H9 (cell line): Measurements from ENCODE around the gene TMEM213. TPM values are rescaled to one million over a fixed set of nuclear protein-coding genes. Genes with fewer than 3 reads are reported as not detected.

Source experiments
- DNase-seq: peaks from one replicate; pipeline ENCODE4 v3.0.0-alpha.2; 2017
- H2AFZ ChIP-seq: one replicate; pipeline ENCODE4 v1.6.1; 2013; ENCODE audit warnings: mild to moderate bottlenecking, low read length, control low read depth, moderate library complexity
- H2AK5ac ChIP-seq: 2 replicates; pipeline ENCODE4 v1.6.1; 2013; ENCODE audit warnings: low read length, control low read depth, mixed read lengths; ENCODE audit not compliant: insufficient read length
- H2BK120ac ChIP-seq: one replicate; pipeline ENCODE4 v1.6.1; 2013; ENCODE audit warnings: low read depth, mild to moderate bottlenecking, low read length, control low read depth, inconsistent platforms; ENCODE audit not compliant: poor library complexity, severe bottlenecking
- H2BK12ac ChIP-seq: 2 replicates; pipeline ENCODE4 v1.6.1; 2013; ENCODE audit warnings: low read length, control low read depth, mixed read lengths, low read depth; ENCODE audit not compliant: insufficient read length
- H2BK15ac ChIP-seq: 2 replicates; pipeline ENCODE4 v1.6.1; 2013; ENCODE audit warnings: low read depth, low read length, control low read depth
- H2BK20ac ChIP-seq: one replicate; pipeline ENCODE4 v1.6.1; 2013; ENCODE audit warnings: low read depth, mild to moderate bottlenecking, low read length, control low read depth, inconsistent platforms; ENCODE audit not compliant: poor library complexity, severe bottlenecking
- H2BK5ac ChIP-seq: 2 replicates; pipeline ENCODE4 v1.6.1; 2013; ENCODE audit warnings: low read length, control low read depth, mixed read lengths; ENCODE audit not compliant: insufficient read length
- H3K14ac ChIP-seq: 2 replicates; pipeline ENCODE4 v1.6.1; 2013; ENCODE audit warnings: low read length, control low read depth; ENCODE audit not compliant: insufficient read depth
- H3K18ac ChIP-seq: 2 replicates; pipeline ENCODE4 v1.6.1; 2013; ENCODE audit warnings: low read depth, mild to moderate bottlenecking, mixed read lengths, low read length, control low read depth; ENCODE audit not compliant: insufficient read length
- H3K23ac ChIP-seq: 2 replicates; pipeline ENCODE4 v1.6.1; 2013; ENCODE audit warnings: low read length, control low read depth, mixed read lengths, low read depth; ENCODE audit not compliant: insufficient read length
- H3K23me2 ChIP-seq: 2 replicates; pipeline ENCODE4 v1.6.1; 2013; ENCODE audit warnings: low read depth, mild to moderate bottlenecking, mixed read lengths, low read length, control low read depth; ENCODE audit not compliant: insufficient read length, poor library complexity, severe bottlenecking
- H3K27ac ChIP-seq: 2 replicates; pipeline ENCODE4 v1.5.1; 2013; ENCODE audit warnings: low read length, control low read depth, mixed read lengths, low read depth; ENCODE audit not compliant: insufficient read length
- H3K27me3 ChIP-seq: 2 replicates; pipeline ENCODE4 v1.6.1; 2013; ENCODE audit warnings: low read length, control low read depth, inconsistent platforms; ENCODE audit not compliant: insufficient read depth
- H3K4ac ChIP-seq: 2 replicates; pipeline ENCODE4 v1.6.1; 2013; ENCODE audit warnings: low read depth, mild to moderate bottlenecking, control low read depth, inconsistent platforms, low read length, moderate library complexity
- H3K4me1 ChIP-seq: 2 replicates; pipeline ENCODE4 v1.6.1; 2013; ENCODE audit warnings: low read length, control low read depth, inconsistent platforms; ENCODE audit not compliant: insufficient read depth
- H3K4me2 ChIP-seq: 2 replicates; pipeline ENCODE4 v1.6.1; 2013; ENCODE audit warnings: low read length, control low read depth, mixed read lengths; ENCODE audit not compliant: insufficient read length, insufficient read depth
- H3K56ac ChIP-seq: 2 replicates; pipeline ENCODE4 v1.6.1; 2013; ENCODE audit warnings: low read depth, mild to moderate bottlenecking, mixed read lengths, low read length, control low read depth; ENCODE audit not compliant: insufficient read length
- H3K79me1 ChIP-seq: 2 replicates; pipeline ENCODE4 v1.6.1; 2013; ENCODE audit warnings: low read depth, mild to moderate bottlenecking, moderate library complexity, low read length, control low read depth, inconsistent platforms; ENCODE audit not compliant: insufficient read depth, poor library complexity, severe bottlenecking
- H3K79me2 ChIP-seq: 2 replicates; pipeline ENCODE4 v1.6.1; 2013; ENCODE audit warnings: low read length, control low read depth, inconsistent platforms; ENCODE audit not compliant: insufficient read depth
- H3K9ac ChIP-seq: 2 replicates; pipeline ENCODE4 v1.6.1; 2013; ENCODE audit warnings: low read length, control low read depth, mixed read lengths; ENCODE audit not compliant: insufficient read length; ENCODE audit errors: extremely low read depth
- H3K9me3 ChIP-seq: one replicate; pipeline ENCODE4 v1.6.1; 2013; ENCODE audit warnings: low read depth, low read length, inconsistent platforms; ENCODE audit not compliant: control insufficient read depth
- H3T11ph ChIP-seq: one replicate; pipeline ENCODE4 v1.6.1; 2013; ENCODE audit warnings: mild to moderate bottlenecking, low read length, control low read depth, inconsistent platforms
- H4K20me1 ChIP-seq: one replicate; pipeline ENCODE4 v1.6.1; 2013; ENCODE audit not compliant: control insufficient read depth, insufficient read length, insufficient read depth
- H4K5ac ChIP-seq: 2 replicates; pipeline ENCODE4 v1.6.1; 2013; ENCODE audit warnings: low read depth, mild to moderate bottlenecking, mixed read lengths, low read length, control low read depth; ENCODE audit not compliant: insufficient read length
- H4K8ac ChIP-seq: replicated peaks from 2 replicates; pipeline ENCODE4 v1.6.1; 2013; ENCODE audit warnings: low read length, control low read depth, mixed read lengths, low read depth; ENCODE audit not compliant: insufficient read length
- H4K91ac ChIP-seq: 2 replicates; pipeline ENCODE4 v1.6.1; 2013; ENCODE audit warnings: low read depth, mild to moderate bottlenecking, moderate library complexity, mixed read lengths, low read length, control low read depth; ENCODE audit not compliant: insufficient read length
- H3K27ac Mint-ChIP-seq, 3 experiments: 2 replicates in 2 of 3; 3 replicates in 1 of 3; pipeline ENCODE4 v1.8.0; 2020 to 2021; ENCODE audit warnings: mixed read lengths in 3 of 3, mild to moderate bottlenecking in 1 of 3, moderate library complexity in 1 of 3
- H3K27me3 Mint-ChIP-seq: 2 replicates; pipeline ENCODE4 v1.8.0; 2021; ENCODE audit warnings: low read depth, mild to moderate bottlenecking, moderate library complexity, mixed read lengths
- H3K36me3 Mint-ChIP-seq, 3 experiments: 2 replicates in 2 of 3; 3 replicates in 1 of 3; pipeline ENCODE4 v1.8.0; 2020 to 2021; ENCODE audit warnings: low read depth in 3 of 3, mixed read lengths in 3 of 3; ENCODE audit not compliant: insufficient read depth in 1 of 3
- H3K4me1 Mint-ChIP-seq, 2 experiments: 2 replicates each; pipeline ENCODE4 v1.8.0; 2020; ENCODE audit warnings: mixed read lengths in 2 of 2
- H3K4me3 Mint-ChIP-seq, 2 experiments: 2 replicates in 1 of 2; 3 replicates in 1 of 2; pipeline ENCODE4 v1.8.0; 2020 to 2021; ENCODE audit warnings: mild to moderate bottlenecking in 2 of 2, mixed read lengths in 2 of 2, moderate library complexity in 1 of 2
- H3K9me3 Mint-ChIP-seq, 2 experiments: 2 replicates in 1 of 2; 3 replicates in 1 of 2; pipeline ENCODE4 v1.8.0; 2020; ENCODE audit warnings: mild to moderate bottlenecking in 2 of 2, mixed read lengths in 2 of 2, moderate library complexity in 1 of 2
- CTCF ChIP-seq: fragments of 200-600 bp; sonication (generic); conservative IDR thresholded peaks from 3 replicates; pipeline ENCODE4 v1.8.0; 2021; ENCODE audit warnings: antibody characterized with exemption, mild to moderate bottlenecking
- WGBS: extraction: QIAGEN DNeasy Blood & Tissue Kit; methylation state at CpG from one replicate; pipeline ENCODE4 v1.1.7; 2013; ENCODE audit warnings: missing lambda C conversion rate, low lambda C conversion rate, mixed read lengths; ENCODE audit not compliant: insufficient read length; ENCODE audit errors: extremely low coverage; 5-methylcytosine and 5-hydroxymethylcytosine counted together
- total RNA-seq: library from RNA; stranded (reverse); gene quantifications from 2 replicates; pipeline ENCODE4 v1.2.1, GENCODE V29; 2021

Gene TMEM213
- total RNA-seq, 1 experiment from 2014 or later: 0.22 TPM

GRCh38 chr7:138834583-138834982 is 36.8 kb downstream of the TMEM213 start:
- Histone ChIP-seq H2BK120ac (no peak overlapping the region), H2BK20ac (no peak overlapping the region), H3K23ac (no peak overlapping the region), H3K27ac (no peak overlapping the region), H4K20me1 (no peaks in the 10 kb centered on the region), H2AK5ac (no peak overlapping the region), H3K27me3 (no peaks in the 10 kb centered on the region), H3K23me2 (no peaks in the 10 kb centered on the region), H3K9ac (no peak overlapping the region), H4K5ac (no peak overlapping the region), H2BK15ac (no peak overlapping the region), H4K91ac (no peak overlapping the region), H3K14ac (no peak overlapping the region), H3K4ac (no peak overlapping the region), H2BK12ac (no peak overlapping the region), H3K79me2 (no peaks in the 10 kb centered on the region), H3K18ac (no peak overlapping the region), H3K79me1 (no peaks in the 10 kb centered on the region), H2AFZ (no peak overlapping the region), H3K9me3 (no peaks in the 10 kb centered on the region), H3T11ph (no peak overlapping the region), H3K56ac (no peak overlapping the region), H3K4me1 (no peaks in the 10 kb centered on the region), H2BK5ac (no peak overlapping the region), H4K8ac (no peak overlapping the region), H3K4me2 (no peak overlapping the region)
- no CpG with 5 or more reads among the region's 9 CpGs for WGBS
- H3K27me3 Mint-ChIP-seq: no peaks in the 10 kb centered on the region
- peaks cover 6 to 28% (median 11%) of the 10 kb centered on the region in 3 experiments; a peak in 5 of 7 replicates for H3K36me3 Mint-ChIP-seq
- peaks cover 4% of the 10 kb centered on the region in 2 experiments; a peak in 1 of 4 replicates for H3K4me1 Mint-ChIP-seq
- no peak for TF ChIP-seq CTCF
- H3K4me3 Mint-ChIP-seq: no peak overlapping the region
- H3K27ac Mint-ChIP-seq: no peak overlapping the region
- H3K9me3 Mint-ChIP-seq: no peaks in the 10 kb centered on the region
- DNase-seq: no peak
